Smooth muscle cell of the pulmonary artery (primary cell): Measurements from ENCODE around the gene HCN3. TPM values are rescaled to one million over a fixed set of nuclear protein-coding genes. Genes with fewer than 3 reads are reported as not detected.

Experiments
- total RNA-seq: library from RNA; depleted of rRNA; stranded (reverse); fragments of >200 nt; gene quantifications from 2 replicates; pipeline ENCODE4 v1.2.3, GENCODE V29; 2014

The HCN3 gene
- total RNA-seq: 0.91 and 1.4 TPM in 2 replicates

DNA sequence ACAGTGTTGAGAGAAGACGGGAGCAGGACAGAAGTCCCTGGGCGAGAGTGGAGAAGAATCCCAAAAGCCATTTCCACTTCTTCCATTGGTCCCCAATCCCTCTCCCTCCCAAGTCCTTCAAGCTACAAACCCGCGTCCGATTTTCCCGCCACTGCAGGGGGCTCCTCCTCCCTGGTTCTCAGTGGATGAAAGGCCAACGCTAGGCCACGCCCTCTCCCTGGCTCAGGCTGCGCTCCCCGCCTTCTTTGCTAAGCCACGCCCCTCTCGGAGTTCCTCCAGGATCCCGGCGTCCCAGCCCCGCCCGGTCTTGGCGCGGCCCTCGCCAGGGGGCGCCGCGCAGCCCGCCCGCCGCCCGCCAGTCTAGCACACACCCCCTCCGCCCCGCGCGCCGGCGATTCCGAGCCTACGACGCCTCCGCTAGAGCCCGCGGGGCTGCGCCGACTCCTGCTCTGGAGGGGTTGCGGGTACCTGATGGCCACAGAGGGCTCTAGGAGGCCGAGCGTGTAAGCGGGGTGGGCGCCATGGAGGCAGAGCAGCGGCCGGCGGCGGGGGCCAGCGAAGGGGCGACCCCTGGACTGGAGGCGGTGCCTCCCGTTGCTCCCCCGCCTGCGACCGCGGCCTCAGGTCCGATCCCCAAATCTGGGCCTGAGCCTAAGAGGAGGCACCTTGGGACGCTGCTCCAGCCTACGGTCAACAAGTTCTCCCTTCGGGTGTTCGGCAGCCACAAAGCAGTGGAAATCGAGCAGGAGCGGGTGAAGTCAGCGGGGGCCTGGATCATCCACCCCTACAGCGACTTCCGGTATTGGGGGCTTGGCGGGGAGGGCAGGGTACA lies at the start of gene HCN3:
Gene HCN3 (plus strand): TSS at position 394 of the 832 bp plus-strand sequence. CDS start 128 bp downstream, at position 522.

DNA sequence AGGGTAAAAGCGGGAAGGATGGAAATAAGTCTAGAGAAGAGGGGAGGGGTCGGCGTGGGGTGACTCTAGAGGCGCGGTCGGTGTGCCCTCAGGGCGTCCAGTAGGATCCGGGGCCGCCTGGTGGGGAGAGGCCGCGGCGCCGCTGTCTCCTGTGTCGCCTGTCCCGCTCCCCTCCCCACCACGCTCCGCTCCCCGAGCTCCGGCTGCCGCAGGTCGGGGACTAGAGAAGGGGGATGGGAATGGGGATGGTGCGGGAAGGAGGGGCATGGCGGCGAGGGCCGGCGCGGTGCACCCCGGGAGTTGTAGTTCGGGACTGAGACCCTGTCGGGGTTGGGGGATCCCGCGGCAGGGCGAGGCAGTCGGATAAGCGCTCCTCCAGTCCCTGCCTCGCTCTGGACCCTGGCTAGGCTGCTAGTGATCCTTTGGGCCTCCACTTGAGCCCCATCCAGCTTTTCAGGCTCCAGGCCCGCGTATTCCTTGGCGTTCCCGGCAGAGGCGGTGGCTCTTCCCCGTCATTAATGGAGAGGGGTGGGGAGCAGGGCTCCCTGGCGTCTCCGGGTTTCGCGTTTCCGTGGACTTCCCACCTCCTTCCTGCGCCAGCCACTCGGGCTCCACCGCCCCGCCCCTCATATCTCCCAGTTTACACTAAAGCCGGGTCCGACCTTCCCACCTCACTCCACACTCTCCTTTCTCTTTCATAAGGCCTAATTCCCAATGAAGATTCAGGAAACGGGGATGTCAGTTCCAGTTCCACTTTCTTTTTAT lies 21.8 kb upstream of the HCN3 start, which contains the start of gene ENTREP3:
Gene ENTREP3 (minus strand): TSS at position 241 of the 765 bp plus-strand sequence. CDS start 606 bp downstream, outside the sequence.

DNA sequence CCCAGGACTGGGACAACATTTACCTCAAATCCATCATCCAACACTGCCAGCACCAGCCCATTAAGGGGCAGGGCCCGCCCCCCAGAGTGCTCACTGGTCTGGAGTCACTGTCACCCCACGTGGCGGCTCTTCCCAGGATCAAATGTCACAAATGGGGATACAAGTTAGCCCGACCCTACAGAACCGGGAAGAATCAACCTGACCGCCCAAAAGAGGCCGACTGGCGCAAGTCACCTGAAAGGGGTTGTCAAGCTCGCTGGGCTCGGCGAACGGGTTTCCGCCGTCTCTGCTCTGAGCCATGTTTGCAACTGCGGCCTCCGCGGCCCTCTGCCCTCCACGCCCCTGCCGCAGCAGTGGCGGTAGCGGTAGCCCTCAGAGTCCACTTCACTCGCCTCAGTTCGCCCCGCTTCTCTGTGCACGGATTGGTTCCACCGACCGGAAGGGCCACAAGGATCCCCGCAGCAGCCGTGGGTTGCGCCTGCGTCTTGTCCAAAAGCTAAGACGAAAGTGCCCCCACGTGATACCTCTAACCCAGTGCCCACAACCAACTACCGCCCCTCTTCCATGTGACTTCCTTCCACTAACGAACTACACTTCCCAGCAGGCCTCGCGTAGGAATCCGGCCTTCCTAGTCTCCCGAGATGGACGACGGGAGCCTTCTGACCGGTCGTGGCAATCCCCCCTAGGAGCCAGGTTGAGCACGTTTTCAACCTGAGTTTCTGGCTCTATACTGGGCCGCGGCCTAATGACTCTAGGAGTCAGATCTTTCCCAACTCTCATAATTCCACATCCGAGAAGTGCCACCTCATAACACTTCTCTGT lies 15.2 kb upstream of the HCN3 start, which contains the start of gene SCAMP3:
Gene SCAMP3 (minus strand): TSS at position 509 of the 822 bp plus-strand sequence. CDS start 209 bp downstream, at position 300.

DNA sequence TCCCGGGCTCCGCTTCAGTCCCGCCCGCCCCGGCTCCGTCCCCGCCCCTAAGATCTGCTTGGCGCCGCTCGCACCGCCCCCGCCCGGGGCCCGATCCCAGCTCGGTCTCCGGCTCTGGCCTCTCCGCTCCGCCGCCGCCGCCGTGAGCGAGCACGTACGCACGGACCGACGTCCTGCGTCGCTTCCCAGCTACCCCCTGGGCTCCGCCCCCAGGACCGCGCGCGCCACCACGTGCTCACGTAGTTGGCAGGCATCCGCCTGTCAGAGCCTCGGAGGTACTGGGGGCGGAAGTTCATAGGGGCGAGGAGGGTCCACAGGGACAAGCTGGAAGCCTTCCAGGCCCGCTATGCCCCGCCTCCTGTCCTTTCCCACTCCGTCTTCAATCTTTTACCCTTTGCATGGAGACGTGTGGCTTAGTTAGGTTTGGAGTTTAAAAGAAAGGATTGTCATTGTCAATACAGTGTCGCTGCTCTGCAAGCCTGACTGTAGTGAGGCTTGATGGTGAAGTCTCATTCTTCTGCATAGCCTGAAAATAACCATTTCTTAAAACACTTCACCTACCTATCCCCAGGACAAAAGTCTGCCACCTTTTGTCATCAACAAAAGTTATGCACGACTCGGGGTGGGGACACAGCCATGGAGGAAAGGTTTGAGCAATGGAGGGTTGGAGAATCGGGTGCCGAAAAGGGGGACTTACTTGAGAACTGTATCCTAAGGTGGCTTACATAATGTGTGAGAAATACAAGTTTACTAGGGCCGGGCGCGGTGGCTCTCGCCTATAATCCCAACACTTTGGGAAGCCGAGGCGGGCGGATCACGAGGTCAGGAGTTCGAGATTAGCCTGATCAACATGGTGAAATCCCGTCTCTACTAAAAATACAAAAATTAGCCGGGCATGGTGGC lies 3.7 kb upstream of the HCN3 start, which contains the start of gene CLK2:
Gene CLK2 (minus strand): TSS at position 162 of the 903 bp plus-strand sequence. CDS start 2,527 bp downstream, outside the sequence.

DNA sequence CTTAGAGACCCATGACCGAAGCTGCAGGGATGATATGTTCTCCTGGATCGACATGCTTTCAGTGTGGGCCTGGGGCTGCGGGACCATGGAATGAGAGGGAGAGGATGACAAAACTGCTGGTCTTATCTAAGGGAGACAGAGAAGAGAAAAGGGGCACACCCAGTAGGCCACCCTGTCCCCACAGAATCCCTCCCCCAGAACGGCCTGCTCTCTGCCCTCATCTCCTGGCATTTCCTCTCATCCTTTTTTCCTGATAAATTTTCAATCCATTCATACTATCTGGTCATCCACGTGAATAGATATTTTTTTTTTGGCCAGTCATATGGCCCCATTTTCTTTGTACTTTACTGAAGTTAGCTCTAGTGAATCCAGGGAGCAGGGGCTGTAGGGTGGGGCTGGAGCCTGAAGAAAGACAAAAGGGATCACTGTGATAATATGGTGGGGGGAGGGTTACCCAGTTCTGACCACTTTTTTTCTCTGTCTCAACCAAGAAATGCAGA lies 24.1 kb downstream of the HCN3 start, which contains the start of gene PKLR:
Gene PKLR (minus strand): TSS at position 97 of the 500 bp plus-strand sequence. CDS start 43 bp downstream, at position 54.

DNA sequence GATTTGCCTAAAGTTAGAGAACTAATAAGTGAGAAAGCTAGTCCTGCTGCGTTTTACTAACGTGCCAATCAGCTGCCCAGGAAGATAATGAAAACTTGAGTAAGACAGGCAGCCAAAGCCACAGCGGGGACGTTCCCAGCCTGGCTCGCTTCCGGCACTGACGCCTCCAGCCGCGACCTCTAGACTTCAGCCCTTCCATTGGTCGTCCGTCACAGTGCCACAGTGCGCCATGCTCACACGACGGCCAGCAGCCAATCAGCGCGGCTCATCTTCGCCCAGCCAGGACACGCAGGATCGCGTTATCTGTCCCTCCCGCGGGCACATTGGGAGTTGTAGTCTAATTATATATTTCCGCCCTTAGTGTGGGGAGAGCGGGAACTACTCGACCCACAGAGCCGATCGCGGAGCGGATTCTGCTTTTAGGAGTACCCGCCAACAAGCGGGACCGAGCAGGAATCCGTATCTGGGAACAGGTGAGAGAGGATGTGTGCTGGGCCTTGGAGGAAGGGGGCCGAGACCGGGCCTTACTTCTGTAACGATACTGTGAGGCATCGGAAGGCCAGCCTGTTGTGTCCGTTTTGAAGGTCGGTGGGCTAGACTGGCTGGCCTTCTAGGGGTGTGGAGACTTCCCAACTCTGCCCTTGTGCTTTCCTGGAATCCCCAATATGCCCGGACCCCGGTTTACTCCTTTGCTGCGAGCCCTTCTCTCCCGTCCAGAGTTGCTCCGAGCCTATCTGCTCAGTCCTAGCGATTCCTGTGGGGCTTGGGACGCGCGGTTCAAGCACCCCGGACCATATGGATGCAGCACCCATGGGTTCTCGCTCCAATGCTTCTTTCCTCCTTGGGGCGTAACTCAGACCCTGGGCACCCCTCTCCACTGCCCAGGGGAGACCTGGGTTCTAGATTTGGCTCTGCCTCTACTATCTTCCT lies 31.5 kb downstream of the HCN3 start, which contains the start of gene FDPS:
Gene FDPS (plus strand): TSS at position 374 of the 930 bp plus-strand sequence. CDS start 924 bp downstream, outside the sequence.

DNA sequence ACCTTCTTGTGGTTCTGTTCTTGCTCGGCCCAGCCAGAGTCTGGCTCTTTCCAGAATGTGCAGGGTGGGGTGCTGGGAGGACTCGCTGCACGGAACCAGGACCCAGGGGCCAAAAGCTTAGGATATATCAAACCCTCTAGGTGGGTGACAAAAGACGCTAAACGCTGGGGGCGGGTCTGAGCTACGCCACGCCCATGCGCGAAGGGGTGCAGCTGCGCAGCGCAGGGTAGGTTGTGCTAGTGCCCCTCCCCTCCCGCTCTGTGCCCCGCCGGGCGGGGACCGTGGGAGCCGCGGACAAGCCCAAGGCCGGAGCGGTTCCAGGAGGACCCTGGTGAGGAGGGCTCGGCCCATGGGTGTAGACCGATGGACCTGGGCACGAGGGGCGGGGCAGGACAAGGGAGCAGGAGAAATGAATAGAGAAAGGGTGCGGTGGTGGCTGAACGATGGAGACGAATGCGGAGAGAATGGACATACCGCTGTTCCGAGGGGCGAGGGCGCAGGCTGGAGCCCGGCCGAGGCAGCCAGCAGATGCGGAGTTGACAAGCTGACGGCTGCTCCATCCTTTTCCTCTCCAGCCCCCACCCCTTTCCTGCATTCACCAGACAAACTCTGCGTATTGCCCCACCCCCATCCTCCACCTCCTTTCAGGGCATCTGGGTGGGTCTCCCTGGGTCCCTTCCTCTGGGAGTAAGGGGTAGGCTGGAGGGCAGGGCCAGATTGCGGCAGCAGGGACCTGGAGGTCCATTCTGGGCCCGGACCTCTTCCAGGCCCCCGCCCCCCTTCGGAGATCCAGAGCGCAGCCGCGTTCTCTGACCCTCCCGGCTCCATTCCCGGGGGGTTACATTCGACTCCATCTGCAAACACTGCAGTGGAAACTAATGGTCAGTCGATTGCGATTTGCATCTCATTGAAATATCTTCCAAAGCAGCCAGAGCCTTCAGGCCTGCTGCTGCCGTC lies 43.7 kb downstream of the HCN3 start, which contains the start of gene RUSC1:
Gene RUSC1 (plus strand): TSS at position 234 of the 957 bp plus-strand sequence. CDS start 880 bp downstream, outside the sequence.

Other genes with a start within 250 kb of the HCN3 start
- 0.07 TPM in 1 of 2 replicates, not detected in the other for gene DCST2, start 243.7 kb upstream of the HCN3 start, total RNA-seq
- gene DCST1, start 243.6 kb upstream of the HCN3 start, total RNA-seq: not detected in 2 replicates
- gene ADAM15, start 226.1 kb upstream of the HCN3 start, total RNA-seq: 113 and 152 TPM in 2 replicates
- 4.6 and 6.5 TPM in 2 replicates for gene EFNA4, start 213.7 kb upstream of the HCN3 start, total RNA-seq
- gene EFNA3, start 198.6 kb upstream of the HCN3 start, total RNA-seq: 3.1 and 4.2 TPM in 2 replicates
- gene EFNA1, start 149.6 kb upstream of the HCN3 start, total RNA-seq: 1.0 and 3.7 TPM in 2 replicates
- gene SLC50A1, start 141.6 kb upstream of the HCN3 start, total RNA-seq: 18.8 and 22.9 TPM in 2 replicates
- 18.4 and 18.5 TPM in 2 replicates for gene DPM3, start 136.9 kb upstream of the HCN3 start, total RNA-seq
- gene KRTCAP2, start 104.2 kb upstream of the HCN3 start, total RNA-seq: 137 and 153 TPM in 2 replicates
- 5.2 and 12.0 TPM in 2 replicates for gene TRIM46, start 103.6 kb upstream of the HCN3 start, total RNA-seq
- 32.0 and 94.1 TPM in 2 replicates for gene THBS3, start 69.6 kb upstream of the HCN3 start, total RNA-seq
- gene MTX1, start 68.8 kb upstream of the HCN3 start, total RNA-seq: 29.9 and 34.6 TPM in 2 replicates
- gene ENTREP3, start 22.0 kb upstream of the HCN3 start, total RNA-seq: 11.1 and 20.4 TPM in 2 replicates
- gene SCAMP3, start 15.1 kb upstream of the HCN3 start, total RNA-seq: 51.1 and 69.8 TPM in 2 replicates
- 33.0 and 36.0 TPM in 2 replicates for gene CLK2, start 4.0 kb upstream of the HCN3 start, total RNA-seq
- under 0.01 TPM in 1 of 2 replicates, not detected in the other for gene PKLR, start 24.0 kb downstream of the HCN3 start, total RNA-seq
- gene FDPS, start 31.4 kb downstream of the HCN3 start, total RNA-seq: 106 and 139 TPM in 2 replicates
- gene RUSC1, start 43.4 kb downstream of the HCN3 start, total RNA-seq: 16.7 and 19.0 TPM in 2 replicates